ENCODE results near the gene CAT. TPM values are rescaled to one million over a fixed set of nuclear protein-coding genes. Genes with fewer than 3 reads are reported as not detected.

The CAT gene
- total RNA-seq, 2 donors from 2014 or later: 98.8 to 148 TPM

DNA sequence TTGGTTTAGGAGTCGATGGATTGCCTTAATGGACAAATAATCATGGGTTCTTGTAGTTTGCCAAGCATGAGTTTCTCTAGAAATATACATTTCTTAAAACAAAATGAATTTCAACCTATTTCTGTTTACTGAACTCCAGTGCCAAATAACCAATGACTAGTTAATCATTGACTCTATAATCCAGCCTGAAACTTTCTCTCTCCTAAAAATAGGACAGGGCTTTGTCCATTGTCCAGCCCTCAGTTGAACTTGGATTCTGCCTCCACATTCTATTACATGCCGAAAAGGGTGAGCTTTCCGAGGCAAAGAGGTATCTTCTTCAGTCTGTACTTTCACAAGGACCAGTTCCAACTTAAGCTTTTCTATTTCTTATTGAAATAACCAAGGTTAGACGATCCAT, 23.2 kb upstream of the CAT start:
- no peak for TF ChIP-seq POLR2A (IDR thresholded peaks at IDR 0.05)
- TF ChIP-seq, protein P1, sequence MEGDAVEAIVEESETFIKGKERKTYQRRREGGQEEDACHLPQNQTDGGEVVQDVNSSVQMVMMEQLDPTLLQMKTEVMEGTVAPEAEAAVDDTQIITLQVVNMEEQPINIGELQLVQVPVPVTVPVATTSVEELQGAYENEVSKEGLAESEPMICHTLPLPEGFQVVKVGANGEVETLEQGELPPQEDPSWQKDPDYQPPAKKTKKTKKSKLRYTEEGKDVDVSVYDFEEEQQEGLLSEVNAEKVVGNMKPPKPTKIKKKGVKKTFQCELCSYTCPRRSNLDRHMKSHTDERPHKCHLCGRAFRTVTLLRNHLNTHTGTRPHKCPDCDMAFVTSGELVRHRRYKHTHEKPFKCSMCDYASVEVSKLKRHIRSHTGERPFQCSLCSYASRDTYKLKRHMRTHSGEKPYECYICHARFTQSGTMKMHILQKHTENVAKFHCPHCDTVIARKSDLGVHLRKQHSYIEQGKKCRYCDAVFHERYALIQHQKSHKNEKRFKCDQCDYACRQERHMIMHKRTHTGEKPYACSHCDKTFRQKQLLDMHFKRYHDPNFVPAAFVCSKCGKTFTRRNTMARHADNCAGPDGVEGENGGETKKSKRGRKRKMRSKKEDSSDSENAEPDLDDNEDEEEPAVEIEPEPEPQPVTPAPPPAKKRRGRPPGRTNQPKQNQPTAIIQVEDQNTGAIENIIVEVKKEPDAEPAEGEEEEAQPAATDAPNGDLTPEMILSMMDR (IDR thresholded peaks at IDR 0.05): no peak
- DNase-seq (no peak), ATAC-seq (peak; percentile 42)
- Histone ChIP-seq H3K27me3 (no peaks in the 10 kb centered on the region), H3K9me3 (no peaks in the 10 kb centered on the region), H3K27ac (no peak overlapping the region), H3K36me3 (replicated peaks in 1 of 2; ENCODE audit: insufficient read depth in 1 of 2, low read depth in 2 of 2) (no peaks in the 10 kb centered on the region), H3K4me3 (no peak overlapping the region), H3K4me1 (peaks cover 12% of the 10 kb centered on the region)
- WGBS, 2 donors: 21 to 25% methylated on average over 4 of the region's 4 CpGs
- intact Hi-C loops (cut with DNase I): no loop called here

DNA sequence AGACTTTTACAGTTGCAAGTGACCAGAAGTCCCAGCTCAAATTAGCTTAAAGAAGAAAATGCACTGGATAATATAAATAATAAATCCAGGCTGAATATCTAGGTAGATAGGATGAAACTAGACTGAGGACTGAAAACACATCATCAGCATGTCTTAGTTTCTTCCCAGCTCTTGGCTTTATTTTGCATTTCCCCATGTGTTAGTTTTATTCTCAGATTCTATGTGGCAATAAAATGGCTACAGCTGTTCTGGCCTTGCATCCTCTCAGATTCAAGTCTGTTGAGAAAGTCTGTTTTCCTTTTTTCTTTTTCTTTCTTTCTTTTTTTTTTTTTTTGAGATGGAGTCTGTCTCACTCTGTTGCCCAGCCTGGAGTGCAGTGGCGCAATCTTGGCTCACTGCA, 22.6 kb upstream of the CAT start:
- ATAC-seq (no peak), DNase-seq (no peak)
- peaks cover 12% of the 10 kb centered on the region for H3K4me1 ChIP-seq
- no peak overlapping the region for H3K27ac ChIP-seq
- TF ChIP-seq POLR2A (IDR thresholded peaks at IDR 0.05): no peak
- TF ChIP-seq, protein P1 (IDR thresholded peaks at IDR 0.05): no peak
- H3K27me3 ChIP-seq: no peaks in the 10 kb centered on the region
- intact Hi-C loops (cut with DNase I): no loop called here
- H3K9me3 ChIP-seq: no peaks in the 10 kb centered on the region
- no peaks in the 10 kb centered on the region for H3K36me3 ChIP-seq (replicated peaks in 1 of 2; ENCODE audit: insufficient read depth in 1 of 2, low read depth in 2 of 2)
- H3K4me3 ChIP-seq: no peak overlapping the region
- WGBS, 2 donors: 14 to 70% methylated on average over 1 of the region's 1 CpG

DNA sequence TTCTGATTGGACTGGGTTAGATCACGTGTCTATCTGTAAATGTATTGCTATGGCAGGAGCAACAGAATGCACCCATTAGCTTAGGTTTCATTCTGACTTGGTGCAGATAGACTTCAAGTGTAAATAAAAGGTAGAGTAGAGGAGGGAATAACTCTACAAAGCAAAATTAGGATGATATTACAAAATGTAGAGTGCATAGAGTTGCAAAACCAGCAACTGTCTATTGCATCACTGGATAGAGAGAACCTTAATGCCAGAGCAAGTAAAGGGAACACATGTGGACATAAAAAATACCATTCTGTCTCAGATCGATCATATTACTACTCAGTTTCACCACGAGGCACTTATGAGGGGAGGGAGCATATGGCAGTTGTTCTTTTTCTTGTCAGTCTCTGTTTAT, 22.0 kb upstream of the CAT start:
- Histone ChIP-seq H3K36me3 (replicated peaks in 1 of 2; ENCODE audit: insufficient read depth in 1 of 2, low read depth in 2 of 2) (no peaks in the 10 kb centered on the region), H3K27ac (no peak overlapping the region), H3K4me3 (no peak overlapping the region), H3K9me3 (no peaks in the 10 kb centered on the region), H3K27me3 (no peaks in the 10 kb centered on the region), H3K4me1 (peaks cover 12% of the 10 kb centered on the region)
- WGBS, 2 donors: 56 to 58% methylated on average over 3 of the region's 3 CpGs
- ATAC-seq (no peak), DNase-seq (no peak)
- TF ChIP-seq POLR2A (IDR thresholded peaks at IDR 0.05): no peak
- TF ChIP-seq, protein P1 (IDR thresholded peaks at IDR 0.05): no peak
- intact Hi-C loops (cut with DNase I): no loop called here

DNA sequence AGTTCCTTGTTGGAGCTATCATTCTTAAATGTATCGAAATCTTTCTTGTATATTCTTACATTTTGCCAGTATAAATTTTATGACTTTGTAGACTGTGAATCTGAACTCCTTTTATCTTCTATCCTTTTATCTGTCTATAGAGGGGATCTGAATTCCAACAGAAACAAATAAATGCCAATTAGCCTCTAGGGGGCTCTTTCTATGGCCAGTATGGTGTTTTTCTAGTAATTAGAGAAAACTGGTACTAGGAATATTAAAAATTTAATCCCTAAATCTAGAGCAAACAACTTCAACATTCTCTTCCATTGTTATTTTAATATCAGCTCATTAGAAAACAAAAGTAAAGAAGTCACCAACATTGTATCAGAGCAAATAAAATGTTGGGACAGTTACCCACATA, 21.5 kb upstream of the CAT start:
- 96 to 97% methylated on average over 1 of the region's 1 CpG for WGBS, 2 donors
- Histone ChIP-seq H3K9me3 (no peaks in the 10 kb centered on the region), H3K4me1 (peaks cover 12% of the 10 kb centered on the region), H3K27me3 (no peaks in the 10 kb centered on the region), H3K36me3 (replicated peaks in 1 of 2; ENCODE audit: insufficient read depth in 1 of 2, low read depth in 2 of 2) (no peaks in the 10 kb centered on the region), H3K27ac (no peak overlapping the region), H3K4me3 (no peak overlapping the region)
- no peak for TF ChIP-seq POLR2A (IDR thresholded peaks at IDR 0.05)
- TF ChIP-seq, protein P1 (IDR thresholded peaks at IDR 0.05): peak in 1 of 7 experiments; percentile 14
- intact Hi-C loops (cut with DNase I): no loop called here
- ATAC-seq (no peak), DNase-seq (no peak)

DNA sequence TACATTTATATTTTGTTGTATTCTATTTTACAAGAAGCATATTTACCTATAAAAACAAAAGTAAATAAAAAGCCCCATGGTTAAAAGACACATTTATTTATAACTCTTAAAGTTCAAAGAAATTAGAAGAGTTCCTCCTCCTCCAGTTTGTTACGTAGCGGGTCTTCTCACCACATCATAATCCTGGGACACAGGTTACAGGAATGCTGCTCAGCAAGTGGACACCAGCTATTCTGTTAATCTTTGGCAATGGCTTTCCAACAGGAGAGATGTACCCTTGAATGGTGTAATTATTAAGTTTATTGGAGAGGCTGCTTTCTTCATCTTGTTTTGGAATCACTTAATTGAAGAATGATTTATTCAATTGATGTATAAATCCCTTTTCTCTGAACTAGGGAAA, 19.6 kb upstream of the CAT start:
- DNase-seq (no peak), ATAC-seq (no peak)
- Histone ChIP-seq H3K27me3 (no peaks in the 10 kb centered on the region), H3K9me3 (no peaks in the 10 kb centered on the region), H3K4me3 (no peak overlapping the region), H3K4me1 (peaks cover 12% of the 10 kb centered on the region), H3K27ac (no peak overlapping the region), H3K36me3 (replicated peaks in 1 of 2; ENCODE audit: insufficient read depth in 1 of 2, low read depth in 2 of 2) (no peaks in the 10 kb centered on the region)
- TF ChIP-seq POLR2A (IDR thresholded peaks at IDR 0.05): no peak
- TF ChIP-seq, protein P1 (IDR thresholded peaks at IDR 0.05): no peak
- intact Hi-C loops (cut with DNase I): no loop called here
- WGBS, 2 donors: 75 to 87% methylated on average over 2 of the region's 2 CpGs

Measured in body of pancreas (tissue), 4 donors.